Activated CD8-positive, alpha-beta T cell treated with anti-CD3 and anti-CD28 coated beads for 36 hours (primary cell): Measurements from ENCODE around the gene MOCS3. TPM values are rescaled to one million over a fixed set of nuclear protein-coding genes. Genes with fewer than 3 reads are reported as not detected.

ENCODE experiments used
- ATAC-seq: fragments of 200-7000 bp; cut with Tn5 transposase; one replicate; pipeline ENCODE4 v1.10.0; 2021; ENCODE audit warnings: mild to moderate bottlenecking, moderate library complexity
- CTCF ChIA-PET: fragments of 350-600 bp; sonication (Branson Sonifier 250); formaldehyde crosslinking; loops from one replicate; lab custom pipeline; 2021; ENCODE audit warnings: antibody characterized with exemption; lab: Charles Lee
- POLR2A ChIA-PET: fragments of 350-600 bp; sonication (Branson Sonifier 250); formaldehyde crosslinking; loops from one replicate; lab custom pipeline; 2021; ENCODE audit warnings: antibody characterized with exemption; lab: Charles Lee
- DNase-seq: peaks from one replicate; pipeline ENCODE4 v3.0.0-alpha.2; 2020
- H3K27ac Mint-ChIP-seq: one replicate; pipeline ENCODE4 v1.8.0; 2021; ENCODE audit warnings: mild to moderate bottlenecking, mixed read lengths
- H3K27me3 Mint-ChIP-seq: one replicate; pipeline ENCODE4 v1.8.0; 2021; ENCODE audit warnings: mixed read lengths
- H3K36me3 Mint-ChIP-seq: one replicate; pipeline ENCODE4 v1.8.0; 2021; ENCODE audit warnings: low read depth, mixed read lengths
- H3K4me1 Mint-ChIP-seq: one replicate; pipeline ENCODE4 v1.8.0; 2021; ENCODE audit warnings: low read depth, mixed read lengths
- H3K4me3 Mint-ChIP-seq: one replicate; pipeline ENCODE4 v1.8.0; 2021; ENCODE audit warnings: mild to moderate bottlenecking, moderate library complexity, mixed read lengths
- H3K9me3 Mint-ChIP-seq: one replicate; pipeline ENCODE4 v1.8.0; 2021; ENCODE audit warnings: mixed read lengths
- intact Hi-C: fragments of 100-400 bp; cut with micrococcal nuclease; formaldehyde crosslinking; loops from one replicate; pipeline ENCODE4 v1.10.0; 2022
- total RNA-seq, 2 experiments: library from RNA; stranded (reverse); gene quantifications; one replicate each; pipeline ENCODE4 v1.2.3, GENCODE V29; 2021
- TF ChIP-seq, protein P1 (sequence below): fragments of 200-600 bp; IDR thresholded peaks from one replicate; pipeline ENCODE4 v1.8.0; 2022; ENCODE audit warnings: antibody characterized with exemption, mild to moderate bottlenecking

The MOCS3 gene
- total RNA-seq, 2 experiments from 2014 or later, result 4.6 TPM

DNA sequence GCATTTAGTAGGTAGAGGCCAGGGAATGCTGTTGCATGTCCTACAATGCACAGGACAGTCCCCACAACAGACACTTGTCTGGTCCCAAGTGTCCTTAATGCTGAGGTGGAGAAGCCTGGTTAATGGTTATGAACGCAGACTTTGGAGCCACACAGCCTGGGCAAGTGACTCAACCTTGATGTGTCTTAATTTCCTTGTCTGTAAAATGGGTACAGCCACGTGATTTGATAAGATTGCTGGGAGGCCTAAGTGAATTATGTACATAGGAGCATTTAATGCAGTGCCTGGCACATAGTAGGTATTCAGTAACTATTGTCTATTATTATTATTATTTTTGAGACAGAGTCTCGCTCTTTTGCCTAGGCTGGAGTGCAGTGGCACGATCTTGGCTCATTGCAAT, 52.9 kb downstream of the MOCS3 start:
- CTCF ChIA-PET, result interaction anchor here (0.9 kb wide), 1 partner anchor 296 kb away, joined by 3 read pairs; no protein-coding TSS in a partner anchor
- intact Hi-C loops, result no loop called here
- H3K4me1 Mint-ChIP-seq, result no peaks in the 10 kb centered on the region
- H3K27ac Mint-ChIP-seq, result no peak overlapping the region
- no peak overlapping the region for H3K4me3 Mint-ChIP-seq
- H3K27me3 Mint-ChIP-seq, result peaks cover 20% of the 10 kb centered on the region
- DNase-seq (no peak), ATAC-seq (no peak)
- POLR2A ChIA-PET, result no interaction called here
- H3K36me3 Mint-ChIP-seq, result no peaks in the 10 kb centered on the region
- H3K9me3 Mint-ChIP-seq, result no peaks in the 10 kb centered on the region
- TF ChIP-seq, protein P1, sequence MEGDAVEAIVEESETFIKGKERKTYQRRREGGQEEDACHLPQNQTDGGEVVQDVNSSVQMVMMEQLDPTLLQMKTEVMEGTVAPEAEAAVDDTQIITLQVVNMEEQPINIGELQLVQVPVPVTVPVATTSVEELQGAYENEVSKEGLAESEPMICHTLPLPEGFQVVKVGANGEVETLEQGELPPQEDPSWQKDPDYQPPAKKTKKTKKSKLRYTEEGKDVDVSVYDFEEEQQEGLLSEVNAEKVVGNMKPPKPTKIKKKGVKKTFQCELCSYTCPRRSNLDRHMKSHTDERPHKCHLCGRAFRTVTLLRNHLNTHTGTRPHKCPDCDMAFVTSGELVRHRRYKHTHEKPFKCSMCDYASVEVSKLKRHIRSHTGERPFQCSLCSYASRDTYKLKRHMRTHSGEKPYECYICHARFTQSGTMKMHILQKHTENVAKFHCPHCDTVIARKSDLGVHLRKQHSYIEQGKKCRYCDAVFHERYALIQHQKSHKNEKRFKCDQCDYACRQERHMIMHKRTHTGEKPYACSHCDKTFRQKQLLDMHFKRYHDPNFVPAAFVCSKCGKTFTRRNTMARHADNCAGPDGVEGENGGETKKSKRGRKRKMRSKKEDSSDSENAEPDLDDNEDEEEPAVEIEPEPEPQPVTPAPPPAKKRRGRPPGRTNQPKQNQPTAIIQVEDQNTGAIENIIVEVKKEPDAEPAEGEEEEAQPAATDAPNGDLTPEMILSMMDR, result no peak

DNA sequence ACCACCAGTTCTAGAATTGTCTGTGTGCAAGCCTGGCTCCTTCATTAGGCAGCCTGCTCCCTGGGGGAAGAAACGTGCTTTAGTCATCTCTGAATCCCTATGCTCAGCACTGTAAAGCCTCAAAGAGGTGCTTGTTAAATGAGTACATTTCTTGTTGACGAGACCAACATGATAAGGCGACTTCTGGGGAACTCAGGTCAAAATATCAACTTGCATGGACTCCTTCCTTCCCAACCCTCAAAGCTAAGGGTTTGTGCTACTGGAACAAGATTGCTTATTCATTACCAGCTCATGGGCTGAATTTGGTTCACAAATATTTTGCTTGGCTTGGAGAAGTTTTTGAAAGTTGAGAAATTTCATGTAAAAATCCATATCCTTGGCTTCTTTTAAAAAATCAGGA, 53.7 kb downstream of the MOCS3 start:
- no peaks in the 10 kb centered on the region for H3K4me1 Mint-ChIP-seq
- H3K9me3 Mint-ChIP-seq, result no peaks in the 10 kb centered on the region
- TF ChIP-seq, protein P1, result no peak
- peaks cover 22% of the 10 kb centered on the region for H3K27me3 Mint-ChIP-seq
- ATAC-seq, result no peak
- H3K36me3 Mint-ChIP-seq, result no peaks in the 10 kb centered on the region
- intact Hi-C loops, result no loop called here
- ChIA-PET POLR2A (no interaction called here), CTCF (interaction anchor here (0.9 kb wide), 1 partner anchor 295 kb away, joined by 3 read pairs; no protein-coding TSS in a partner anchor)
- H3K27ac Mint-ChIP-seq, result no peak overlapping the region
- no peak for DNase-seq
- H3K4me3 Mint-ChIP-seq, result no peak overlapping the region

Other genes with a start within 250 kb of the MOCS3 start
- gene PARD6B, start 227.2 kb upstream of the MOCS3 start, total RNA-seq, result 1 to 10 TPM; 4.7 to 6.6 TPM
- 10 to 100 TPM; 27.3 to 31.7 TPM for gene BCAS4, start 163.8 kb upstream of the MOCS3 start, total RNA-seq
- 10 to 100 TPM; 58.9 to 60.0 TPM for gene ADNP, start 27.4 kb upstream of the MOCS3 start, total RNA-seq
- 10 to 100 TPM; 66.6 to 75.4 TPM for gene DPM1, start 286 bp upstream of the MOCS3 start, total RNA-seq
- 1 to 10 TPM; 1.8 TPM for gene KCNG1, start 64.3 kb downstream of the MOCS3 start, total RNA-seq